Measurements from ENCODE around the gene VPS13A.

The VPS13A gene

DNA sequence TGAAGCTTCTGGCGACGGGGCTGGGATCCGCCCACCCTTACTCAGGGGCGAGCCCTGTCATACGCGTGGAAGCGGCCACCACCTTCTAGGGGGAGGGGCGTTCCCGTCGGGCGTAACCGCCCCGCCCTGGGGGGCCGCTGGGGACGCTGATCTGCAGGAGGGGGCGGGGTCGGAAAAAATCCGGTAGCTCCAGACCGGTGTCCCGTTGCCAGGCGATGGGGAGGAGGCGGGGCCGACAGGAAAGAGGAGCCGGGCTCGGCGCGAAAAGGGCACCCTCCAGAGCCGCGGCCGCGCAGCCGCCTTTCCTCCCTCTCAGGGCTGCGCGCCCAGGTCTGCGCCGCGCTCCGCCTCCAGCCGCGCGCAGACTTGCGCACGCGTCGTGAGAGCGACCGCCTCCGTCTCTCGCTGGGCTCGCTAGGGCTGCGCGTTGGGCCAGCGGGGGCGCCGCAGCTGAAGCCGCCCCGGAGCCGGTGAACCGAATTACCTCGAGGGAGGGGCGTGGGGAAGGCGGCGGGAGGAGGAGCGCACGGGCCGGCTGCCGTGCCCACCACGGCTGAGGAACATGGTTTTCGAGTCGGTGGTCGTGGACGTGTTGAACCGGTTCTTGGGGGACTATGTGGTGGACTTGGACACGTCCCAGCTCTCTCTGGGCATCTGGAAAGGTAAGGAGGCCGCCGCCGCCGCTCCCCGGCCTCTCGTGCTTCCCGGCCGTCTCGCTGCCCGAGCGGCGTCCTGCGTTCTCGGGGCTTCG is at the start of gene VPS13A:
Gene VPS13A (plus strand): TSS at position 392 of the 751 bp plus-strand sequence. CDS start 171 bp downstream, at position 563.
- peak within 1 kb of the TSS; percentile 93 for H3K4me3 ChIP-seq (ENCODE audit: low read length)
- no peak for TF ChIP-seq ZNF274 (IDR thresholded peaks at IDR 0.05; ENCODE audit: low read depth, low read length)

DNA sequence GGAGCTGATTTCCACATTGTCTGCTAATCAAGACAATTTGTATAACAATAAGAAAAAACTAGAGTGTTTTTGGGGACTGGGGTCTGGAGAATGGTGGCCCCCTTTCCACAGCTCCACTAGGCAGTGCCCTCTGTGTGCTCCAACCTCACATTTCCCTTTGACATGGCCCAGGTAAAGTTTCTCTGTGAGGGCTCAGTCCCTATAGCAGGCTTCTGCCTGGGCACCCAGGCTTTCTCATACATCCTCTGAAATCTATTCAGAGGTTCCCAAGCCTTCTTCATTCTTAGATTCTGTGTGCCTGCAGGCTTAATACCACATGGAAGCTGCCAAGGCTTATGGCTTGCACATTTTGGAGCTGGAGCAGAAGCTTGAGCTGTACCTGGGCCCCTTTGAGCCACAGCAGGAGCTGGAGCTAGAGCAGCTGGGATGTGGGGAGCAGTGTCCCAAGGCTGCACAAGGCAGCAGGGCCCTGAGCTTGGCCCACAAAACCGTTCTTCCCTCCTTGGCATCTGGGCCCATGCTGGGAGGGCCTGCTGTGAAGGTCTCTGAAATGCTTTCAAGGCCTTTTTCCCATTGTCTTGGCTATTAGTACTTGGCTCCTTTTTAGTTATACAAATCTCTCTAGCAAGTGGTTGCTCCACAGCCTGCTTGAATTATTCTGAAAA is 49.1 kb upstream of the VPS13A start:
- TF ChIP-seq ZNF274 (IDR thresholded peaks at IDR 0.05; ENCODE audit: low read depth, low read length): no peak
- no peak overlapping the region for H3K4me3 ChIP-seq (ENCODE audit: low read length)

- no peak overlapping the region for H3K4me3 ChIP-seq (ENCODE audit: low read length)
- no peak for TF ChIP-seq ZNF274 (IDR thresholded peaks at IDR 0.05; ENCODE audit: low read depth, low read length)
Measured at GRCh38 chr9:77131399-77131798, 45.9 kb upstream of the VPS13A start.

- TF ChIP-seq ZNF274 (IDR thresholded peaks at IDR 0.05; ENCODE audit: low read depth, low read length): no peak
Measured at GRCh38 chr9:77133011-77133410, 44.3 kb upstream of the VPS13A start.

GRCh38 chr9:77142366-77142765 is 35.0 kb upstream of the VPS13A start:
- H3K4me3 ChIP-seq (ENCODE audit: low read length): no peak overlapping the region
- TF ChIP-seq ZNF274 (IDR thresholded peaks at IDR 0.05; ENCODE audit: low read depth, low read length): no peak

More at GRCh38 chr9:77133011-77133410, 44.3 kb upstream of the VPS13A start:
- H3K4me3 ChIP-seq (ENCODE audit: low read length): no peak overlapping the region

DNA sequence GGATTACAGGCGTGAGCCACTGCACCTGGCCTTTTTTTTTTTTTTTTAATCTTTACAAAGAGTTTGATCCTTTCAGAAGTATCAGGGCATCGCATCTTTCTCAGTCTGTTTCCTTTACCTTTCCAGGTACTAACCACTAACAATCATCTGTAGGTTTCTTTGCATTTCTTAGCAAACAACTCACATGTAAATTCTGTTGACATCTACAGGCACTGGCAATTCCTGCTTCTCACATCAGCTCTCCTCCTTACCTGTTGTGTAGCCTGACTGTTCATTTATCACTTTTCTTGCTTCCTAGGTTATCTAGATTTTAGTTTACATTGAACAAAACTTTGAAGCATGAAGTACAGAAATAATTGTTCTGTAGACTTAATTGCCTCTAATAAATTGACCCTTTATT is 27.5 kb upstream of the VPS13A start:
- no peak for TF ChIP-seq ZNF274 (IDR thresholded peaks at IDR 0.05; ENCODE audit: low read depth, low read length)
- no peak overlapping the region for H3K4me3 ChIP-seq (ENCODE audit: low read length)

DNA sequence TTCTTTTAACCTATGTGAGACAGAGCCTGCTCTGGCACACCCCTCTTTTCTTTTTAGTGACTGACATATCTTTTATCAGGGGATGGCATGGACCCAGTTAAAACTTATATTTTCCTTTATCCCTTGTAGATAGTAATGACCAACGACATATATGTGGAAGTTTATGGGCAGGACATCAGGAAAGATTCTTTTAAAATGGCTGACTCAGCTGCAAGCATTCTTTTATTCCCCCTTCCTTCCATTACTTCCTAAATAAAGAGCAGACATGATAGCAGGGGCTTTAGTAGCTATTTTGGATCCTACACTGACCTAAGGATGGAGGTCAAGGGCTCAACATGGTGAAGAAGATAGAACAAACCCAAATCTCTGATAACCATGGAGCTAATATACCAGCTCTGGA is 25.0 kb upstream of the VPS13A start:
- no peak overlapping the region for H3K4me3 ChIP-seq (ENCODE audit: low read length)
- TF ChIP-seq ZNF274 (IDR thresholded peaks at IDR 0.05; ENCODE audit: low read depth, low read length): no peak

DNA sequence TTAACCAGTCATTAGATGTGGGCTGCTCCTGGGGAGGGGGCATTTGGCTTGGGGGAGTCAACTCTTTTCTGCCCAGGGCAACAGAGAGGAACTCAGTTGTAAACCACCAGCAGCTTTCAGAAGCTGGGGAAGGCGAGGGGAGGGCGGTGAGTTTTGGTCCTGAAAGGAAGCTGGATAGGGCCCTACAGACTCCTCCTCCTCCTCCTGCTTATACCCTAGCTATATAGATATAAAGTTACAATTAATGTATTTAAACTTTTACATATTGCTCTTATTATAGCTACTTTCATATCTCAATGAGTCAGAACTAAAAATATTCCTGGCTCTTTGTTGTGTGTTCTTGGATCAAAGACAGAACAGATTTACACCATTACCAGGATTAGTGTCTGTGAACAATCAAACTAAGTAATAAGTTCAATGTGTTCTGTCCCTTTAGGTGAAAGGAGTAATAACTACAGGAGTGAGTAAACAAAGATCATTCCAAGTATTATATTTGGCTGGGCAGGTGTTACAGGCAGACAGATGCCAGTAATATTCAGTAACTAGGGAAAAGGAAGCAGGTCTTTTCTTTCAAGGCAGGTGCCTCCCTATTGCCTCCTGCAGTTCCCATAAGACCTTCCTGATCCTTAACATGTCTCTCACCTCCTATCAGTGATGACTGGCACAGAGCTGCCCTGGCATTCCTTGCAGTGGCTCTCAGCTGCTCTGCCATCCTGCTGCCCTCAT is 20.5 kb upstream of the VPS13A start:
- no peak overlapping the region for H3K4me3 ChIP-seq (ENCODE audit: low read length)
- no peak for TF ChIP-seq ZNF274 (IDR thresholded peaks at IDR 0.05; ENCODE audit: low read depth, low read length)

- no peak for TF ChIP-seq ZNF274 (IDR thresholded peaks at IDR 0.05; ENCODE audit: low read depth, low read length)
- no peak overlapping the region for H3K4me3 ChIP-seq (ENCODE audit: low read length)
Measured at GRCh38 chr9:77158772-77159513, 18.4 kb upstream of the VPS13A start.

- H3K4me3 ChIP-seq (ENCODE audit: low read length): no peak overlapping the region
- no peak for TF ChIP-seq ZNF274 (IDR thresholded peaks at IDR 0.05; ENCODE audit: low read depth, low read length)
Measured at GRCh38 chr9:77161191-77161590, 16.1 kb upstream of the VPS13A start.

GRCh38 chr9:77161966-77162365 is 15.4 kb upstream of the VPS13A start:
- H3K4me3 ChIP-seq (ENCODE audit: low read length): no peak overlapping the region
- TF ChIP-seq ZNF274 (IDR thresholded peaks at IDR 0.05; ENCODE audit: low read depth, low read length): no peak

- no peak overlapping the region for H3K4me3 ChIP-seq (ENCODE audit: low read length)
- no peak for TF ChIP-seq ZNF274 (IDR thresholded peaks at IDR 0.05; ENCODE audit: low read depth, low read length)
Measured at GRCh38 chr9:77162366-77162765, 15.0 kb upstream of the VPS13A start.

DNA sequence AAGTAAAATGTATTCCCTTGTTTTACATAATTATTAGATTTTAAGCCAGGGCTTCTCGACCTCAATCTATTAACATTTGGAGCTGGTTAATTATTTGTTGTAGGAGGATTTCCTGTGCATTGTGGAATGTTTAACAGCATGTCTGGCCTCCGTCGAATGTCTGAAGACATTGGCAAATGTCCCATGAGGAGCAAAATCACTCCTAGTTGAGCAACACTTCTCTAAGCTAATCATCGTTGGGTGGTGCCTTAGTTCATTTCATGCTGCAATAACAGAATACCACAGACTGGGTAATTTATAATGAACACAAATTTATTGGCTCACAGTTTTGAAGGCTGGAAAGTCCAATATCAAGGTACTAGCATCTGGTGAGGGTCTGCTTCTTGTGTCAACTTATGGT is 13.4 kb upstream of the VPS13A start:
- TF ChIP-seq ZNF274 (IDR thresholded peaks at IDR 0.05; ENCODE audit: low read depth, low read length): no peak
- H3K4me3 ChIP-seq (ENCODE audit: low read length): no peak overlapping the region

DNA sequence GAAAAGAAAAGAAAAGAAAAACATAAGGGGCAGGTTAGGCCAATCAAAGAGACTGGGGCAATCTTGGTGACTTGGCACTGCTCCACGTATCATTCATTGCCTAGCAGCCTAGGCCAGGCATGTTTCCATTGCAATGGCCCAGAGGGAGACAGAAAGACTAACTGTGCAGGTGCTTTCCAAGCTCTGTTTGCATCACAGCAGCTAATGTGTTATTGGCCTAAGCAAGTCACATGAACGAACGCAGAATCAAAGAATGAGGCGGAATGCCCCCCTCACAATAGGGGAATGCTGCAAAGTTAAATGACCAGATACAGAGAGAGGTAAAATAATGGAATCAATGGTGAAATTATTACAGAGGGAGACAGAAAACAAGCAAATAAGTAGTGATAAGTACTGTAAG is 11.1 kb upstream of the VPS13A start:
- TF ChIP-seq ZNF274 (IDR thresholded peaks at IDR 0.05; ENCODE audit: low read depth, low read length): no peak
- no peak overlapping the region for H3K4me3 ChIP-seq (ENCODE audit: low read length)
